ENCODE data around the gene MED13L. TPM values are rescaled to one million over a fixed set of nuclear protein-coding genes. Genes with fewer than 3 reads are reported as not detected.
A peak's percentile ranks its signal among the peaks of the same experiment; 100 is the strongest.

MED13L gene
- total RNA-seq, 2 donors from 2014 or later: 55.0 to 64.1 TPM

- Histone ChIP-seq H3K27ac (no peak overlapping the region), H3K4me3 (no peak overlapping the region), H3K27me3 (no peaks in the 10 kb centered on the region), H3K36me3 (no peaks in the 10 kb centered on the region), H3K4me1 (peaks cover 0 to 28% of the 10 kb centered on the region in 2 donors), H3K9me3 (no peaks in the 10 kb centered on the region)
- no peak for DNase-seq (ENCODE audit: low spot score)
- TF ChIP-seq CTCF (IDR thresholded peaks at IDR 0.05): no peak
Measured at GRCh38 chr12:116278667-116279066, 1.2 kb upstream of the MED13L start.

- Histone ChIP-seq H3K4me1 (peaks cover 0 to 32% of the 10 kb centered on the region in 2 donors), H3K9me3 (no peaks in the 10 kb centered on the region), H3K36me3 (no peaks in the 10 kb centered on the region), H3K27me3 (no peaks in the 10 kb centered on the region), H3K4me3 (peak overlapping the region; percentile 69 to 80), H3K27ac (peak overlapping the region; percentile 75 to 86)
- DNase-seq (ENCODE audit: low spot score): no peak
- TF ChIP-seq CTCF (IDR thresholded peaks at IDR 0.05): no peak
Measured at GRCh38 chr12:116278279-116278626, 760 bp upstream of the MED13L start.

- H3K27ac ChIP-seq: peak overlapping the region; percentile 86 to 93
- DNase-seq (ENCODE audit: low spot score): peak; percentile 77
- no peaks in the 10 kb centered on the region for H3K27me3 ChIP-seq
- H3K4me1 ChIP-seq: peaks cover 0 to 46% of the 10 kb centered on the region in 2 donors
- no peak for TF ChIP-seq CTCF (IDR thresholded peaks at IDR 0.05)
- peak overlapping the region; percentile 69 to 80 for H3K4me3 ChIP-seq
- no peaks in the 10 kb centered on the region for H3K9me3 ChIP-seq
- H3K36me3 ChIP-seq: no peaks in the 10 kb centered on the region
Measured at GRCh38 chr12:116276652-116277466, 634 bp downstream of the MED13L start.

- Histone ChIP-seq H3K36me3 (no peaks in the 10 kb centered on the region), H3K27me3 (no peaks in the 10 kb centered on the region), H3K27ac (no peak overlapping the region), H3K9me3 (no peaks in the 10 kb centered on the region), H3K4me1 (peaks cover 0 to 54% of the 10 kb centered on the region in 2 donors), H3K4me3 (peak overlapping the region; percentile 69 to 80)
- TF ChIP-seq CTCF (IDR thresholded peaks at IDR 0.05): no peak
- DNase-seq (ENCODE audit: low spot score): no peak
Measured at GRCh38 chr12:116274551-116275375, 2.7 kb downstream of the MED13L start.

GRCh38 chr12:116273813-116274550 lies 3.5 kb downstream of the MED13L start:
- no peak for TF ChIP-seq CTCF (IDR thresholded peaks at IDR 0.05)
- no peak overlapping the region for H3K4me3 ChIP-seq
- H3K36me3 ChIP-seq: no peaks in the 10 kb centered on the region
- H3K9me3 ChIP-seq: no peaks in the 10 kb centered on the region
- H3K4me1 ChIP-seq: peaks cover 0 to 54% of the 10 kb centered on the region in 2 donors
- DNase-seq (ENCODE audit: low spot score): no peak
- H3K27me3 ChIP-seq: no peaks in the 10 kb centered on the region
- no peak overlapping the region for H3K27ac ChIP-seq

Data from right atrium auricular region (tissue), 2 donors.